WERI-Rb-1 (cell line): ENCODE results near the gene PRKCE.

Source experiments
- DNase-seq: peaks from one replicate; pipeline ENCODE4 v3.0.0-alpha.2; 2020
- H3K27ac ChIP-seq: fragments of 250-450 bp; sonication (Bioruptor Pico); 2 replicates; pipeline ENCODE4 v1.5.1; 2020; ENCODE audit warnings: mild to moderate bottlenecking, moderate library complexity
- H3K27me3 ChIP-seq: fragments of 250-450 bp; sonication (Bioruptor Pico); 2 replicates; pipeline ENCODE4 v1.5.1; 2021; ENCODE audit warnings: mild to moderate bottlenecking, low read depth, moderate library complexity; ENCODE audit not compliant: insufficient read depth, severe bottlenecking
- H3K36me3 ChIP-seq: fragments of 250-450 bp; sonication (Bioruptor Pico); 2 replicates; pipeline ENCODE4 v1.5.1; 2020; ENCODE audit warnings: mild to moderate bottlenecking, moderate library complexity
- H3K4me3 ChIP-seq: 2 replicates; pipeline ENCODE4 v1.5.1; 2011; ENCODE audit warnings: low read depth, mild to moderate bottlenecking, control low read depth, low read length
- H3K9me3 ChIP-seq: fragments of 250-450 bp; sonication (Bioruptor Pico); 2 replicates; pipeline ENCODE4 v1.5.1; 2021; ENCODE audit warnings: mild to moderate bottlenecking, moderate library complexity; ENCODE audit not compliant: severe bottlenecking
- TF ChIP-seq, protein P1 (sequence below): IDR thresholded peaks from 2 replicates; pipeline ENCODE4 v1.5.1; 2011; ENCODE audit warnings: low read depth, mild to moderate bottlenecking, control low read depth, inconsistent platforms, low read length

Gene PRKCE

DNA sequence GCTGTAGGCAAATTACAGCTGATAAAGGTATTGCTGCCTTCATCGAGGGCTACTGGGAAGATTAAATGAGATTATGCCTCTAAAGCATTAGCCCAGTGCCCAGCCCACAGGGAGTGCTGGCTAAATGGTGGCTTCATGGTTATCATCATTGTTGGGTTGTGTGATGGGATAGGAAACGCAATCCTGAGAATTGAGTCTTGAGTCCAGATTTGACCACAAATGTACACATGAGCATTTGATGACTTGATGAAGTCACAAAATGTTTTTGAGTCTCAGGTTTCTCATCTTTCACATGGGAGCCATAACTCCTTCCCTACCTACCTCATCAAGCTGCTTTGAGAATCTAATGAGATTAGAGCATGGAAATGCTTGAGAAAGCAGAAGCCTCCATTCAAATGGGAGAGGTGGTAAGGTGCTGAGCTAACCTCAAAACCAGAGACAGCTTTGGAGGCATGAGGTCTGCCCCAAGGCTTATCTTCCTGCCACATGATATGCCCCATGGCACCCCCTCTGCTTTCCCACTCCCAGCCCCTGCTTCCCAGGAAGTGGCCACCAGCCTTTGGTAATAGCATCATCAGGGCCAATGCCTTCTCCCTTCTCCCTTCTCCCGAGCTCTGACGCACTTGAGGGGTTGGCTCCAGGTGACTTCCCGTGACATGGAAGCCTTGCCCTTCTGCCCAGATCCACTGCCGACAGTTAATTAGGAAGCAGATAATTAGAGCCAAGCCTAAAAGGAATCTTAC is 496.3 kb downstream of the PRKCE start:
- no peaks in the 10 kb centered on the region for H3K36me3 ChIP-seq
- no peak for DNase-seq
- H3K9me3 ChIP-seq, result no peaks in the 10 kb centered on the region
- no peaks in the 10 kb centered on the region for H3K27me3 ChIP-seq
- no peak overlapping the region for H3K4me3 ChIP-seq
- TF ChIP-seq, protein P1, sequence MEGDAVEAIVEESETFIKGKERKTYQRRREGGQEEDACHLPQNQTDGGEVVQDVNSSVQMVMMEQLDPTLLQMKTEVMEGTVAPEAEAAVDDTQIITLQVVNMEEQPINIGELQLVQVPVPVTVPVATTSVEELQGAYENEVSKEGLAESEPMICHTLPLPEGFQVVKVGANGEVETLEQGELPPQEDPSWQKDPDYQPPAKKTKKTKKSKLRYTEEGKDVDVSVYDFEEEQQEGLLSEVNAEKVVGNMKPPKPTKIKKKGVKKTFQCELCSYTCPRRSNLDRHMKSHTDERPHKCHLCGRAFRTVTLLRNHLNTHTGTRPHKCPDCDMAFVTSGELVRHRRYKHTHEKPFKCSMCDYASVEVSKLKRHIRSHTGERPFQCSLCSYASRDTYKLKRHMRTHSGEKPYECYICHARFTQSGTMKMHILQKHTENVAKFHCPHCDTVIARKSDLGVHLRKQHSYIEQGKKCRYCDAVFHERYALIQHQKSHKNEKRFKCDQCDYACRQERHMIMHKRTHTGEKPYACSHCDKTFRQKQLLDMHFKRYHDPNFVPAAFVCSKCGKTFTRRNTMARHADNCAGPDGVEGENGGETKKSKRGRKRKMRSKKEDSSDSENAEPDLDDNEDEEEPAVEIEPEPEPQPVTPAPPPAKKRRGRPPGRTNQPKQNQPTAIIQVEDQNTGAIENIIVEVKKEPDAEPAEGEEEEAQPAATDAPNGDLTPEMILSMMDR, result no peak
- H3K27ac ChIP-seq, result no peak overlapping the region

DNA sequence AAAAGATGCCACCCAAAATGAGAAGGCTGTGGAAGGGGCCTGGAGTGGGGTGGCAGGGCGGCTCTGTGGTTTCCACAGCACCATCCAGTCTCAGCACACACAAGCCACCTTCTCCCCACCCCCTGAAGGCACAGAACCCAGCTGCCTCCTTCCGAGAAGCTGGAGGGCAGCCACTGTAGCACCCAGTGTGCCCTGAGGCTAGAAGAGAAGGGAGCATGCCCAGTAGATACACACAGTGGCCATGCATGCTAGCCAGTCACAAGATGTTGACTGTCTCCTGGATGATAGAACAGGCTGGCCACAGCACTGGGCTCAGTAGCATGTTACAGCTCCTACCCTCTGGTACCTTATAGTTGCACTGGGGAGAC is 496.9 kb downstream of the PRKCE start:
- TF ChIP-seq, protein P1, result no peak
- DNase-seq, result no peak
- Histone ChIP-seq H3K27me3 (no peaks in the 10 kb centered on the region), H3K4me3 (no peak overlapping the region), H3K27ac (no peak overlapping the region), H3K36me3 (no peaks in the 10 kb centered on the region), H3K9me3 (no peaks in the 10 kb centered on the region)

DNA sequence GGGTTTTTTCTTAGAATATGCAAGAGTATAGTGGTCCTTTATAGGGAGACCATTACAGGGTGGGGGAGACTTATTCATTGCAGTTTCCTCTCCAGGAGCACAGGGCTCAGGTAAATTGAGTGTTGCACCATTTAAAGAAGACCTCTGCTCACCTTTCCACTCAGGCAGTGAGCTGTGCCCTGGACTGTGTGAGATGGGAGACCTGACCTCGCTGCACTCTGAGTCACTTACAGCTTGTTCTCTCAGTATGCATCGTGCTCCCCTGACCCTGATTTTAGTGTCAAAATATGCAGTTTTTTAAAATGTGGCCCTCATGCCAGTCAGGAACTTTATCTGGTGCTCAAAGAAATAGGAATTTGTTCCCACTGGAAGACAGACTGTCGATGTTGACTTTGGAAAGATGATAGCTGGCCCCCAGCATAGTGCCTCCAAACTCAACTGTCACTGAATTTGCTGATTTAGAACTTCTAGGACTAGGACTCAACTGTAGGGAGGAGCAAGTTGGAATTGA is 499.0 kb downstream of the PRKCE start:
- no peaks in the 10 kb centered on the region for H3K9me3 ChIP-seq
- H3K27me3 ChIP-seq, result no peaks in the 10 kb centered on the region
- H3K4me3 ChIP-seq, result no peak overlapping the region
- H3K36me3 ChIP-seq, result no peaks in the 10 kb centered on the region
- TF ChIP-seq, protein P1, result no peak
- H3K27ac ChIP-seq, result no peak overlapping the region
- no peak for DNase-seq

- no peaks in the 10 kb centered on the region for H3K9me3 ChIP-seq
Observed at GRCh38 chr2:46151577-46151976, 500.1 kb downstream of the PRKCE start.

GRCh38 chr2:46153996-46154753 is 502.7 kb downstream of the PRKCE start:
- TF ChIP-seq, protein P1, result no peak
- H3K36me3 ChIP-seq, result no peaks in the 10 kb centered on the region

More at GRCh38 chr2:46151577-46151976, 500.1 kb downstream of the PRKCE start:
- Histone ChIP-seq H3K27me3 (no peaks in the 10 kb centered on the region), H3K27ac (no peak overlapping the region), H3K36me3 (no peaks in the 10 kb centered on the region), H3K4me3 (no peak overlapping the region)
- no peak for DNase-seq
- TF ChIP-seq, protein P1, result no peak

More at GRCh38 chr2:46153996-46154753, 502.7 kb downstream of the PRKCE start:
- Histone ChIP-seq H3K27ac (no peak overlapping the region), H3K27me3 (no peaks in the 10 kb centered on the region), H3K9me3 (no peaks in the 10 kb centered on the region), H3K4me3 (no peak overlapping the region)
- DNase-seq, result no peak
